Measurements from ENCODE around the gene ADARB1.
A peak's percentile ranks its signal among the peaks of the same experiment; 100 is the strongest.

The ADARB1 gene

DNA sequence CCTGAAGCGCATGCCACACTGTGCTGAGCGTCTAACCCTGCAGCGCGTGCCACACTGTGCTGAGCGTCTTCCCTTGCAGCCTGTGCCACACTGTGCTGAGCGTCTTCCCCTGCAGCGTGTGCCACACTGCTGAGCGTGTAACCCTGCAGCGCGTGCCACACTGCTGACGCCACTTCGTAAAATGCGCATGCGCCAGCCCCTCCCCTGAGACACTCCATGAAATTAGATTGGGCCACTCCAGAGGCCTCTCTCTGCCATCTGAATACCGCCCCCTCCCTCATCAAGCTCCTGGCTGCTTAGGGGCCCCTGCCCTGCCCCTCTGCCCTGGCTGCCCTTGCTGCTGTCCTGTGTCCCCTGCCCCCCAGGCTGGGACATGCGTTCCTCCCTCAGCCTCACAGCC lies 128.5 kb downstream of the ADARB1 start:
- no peak for DNase-seq (ENCODE audit: low read depth in 2 of 2)

- no peak for DNase-seq (ENCODE audit: low read depth in 2 of 2)
Observed at GRCh38 chr21:45203983-45204382, 129.6 kb downstream of the ADARB1 start.

- no peak for DNase-seq (ENCODE audit: low read depth in 2 of 2)
Observed at GRCh38 chr21:45204395-45204794, 130.0 kb downstream of the ADARB1 start.

DNA sequence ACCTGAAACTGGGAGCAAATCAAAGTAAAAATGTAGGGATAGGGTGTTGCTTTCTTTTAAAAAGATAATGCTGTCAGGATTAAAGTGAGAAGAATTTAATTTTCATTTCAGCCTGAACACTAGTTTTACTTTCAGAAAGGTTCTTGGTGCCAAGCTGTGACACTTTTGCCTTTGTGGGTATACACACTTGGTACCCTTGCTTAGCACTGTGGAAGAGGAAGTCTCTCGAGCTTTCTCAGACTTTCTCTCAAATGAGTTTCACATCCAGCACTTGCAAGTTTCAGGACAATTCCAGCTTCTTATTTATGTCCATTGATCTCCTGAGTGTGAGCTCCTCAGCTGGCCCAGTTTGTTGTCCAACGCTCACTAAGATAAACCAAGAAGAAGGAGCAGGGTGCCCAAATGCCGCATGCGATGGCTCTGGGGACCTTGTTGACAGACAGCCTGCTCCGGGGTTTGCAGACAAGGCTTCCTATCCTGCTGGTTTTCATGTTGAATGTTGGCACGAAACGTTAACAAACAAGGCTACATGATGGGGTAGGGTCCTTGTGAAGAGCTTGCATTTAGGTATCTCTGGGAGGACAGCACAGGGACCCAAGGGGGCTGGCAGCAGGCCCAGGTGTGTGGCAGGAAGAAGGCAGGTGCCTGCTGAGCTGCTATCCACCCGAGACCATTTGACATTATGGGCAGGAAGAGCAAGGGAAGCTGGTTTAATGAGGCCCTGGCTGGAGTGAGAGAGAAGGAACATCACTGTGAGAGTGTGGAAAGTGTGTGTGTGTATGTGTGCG lies 133.7 kb downstream of the ADARB1 start:
- no peak for DNase-seq (ENCODE audit: low read depth in 2 of 2)

- DNase-seq (ENCODE audit: low read depth in 2 of 2) = peak in 1 of 2 experiments; percentile 4
Observed at GRCh38 chr21:45208627-45208951, 134.2 kb downstream of the ADARB1 start.

DNA sequence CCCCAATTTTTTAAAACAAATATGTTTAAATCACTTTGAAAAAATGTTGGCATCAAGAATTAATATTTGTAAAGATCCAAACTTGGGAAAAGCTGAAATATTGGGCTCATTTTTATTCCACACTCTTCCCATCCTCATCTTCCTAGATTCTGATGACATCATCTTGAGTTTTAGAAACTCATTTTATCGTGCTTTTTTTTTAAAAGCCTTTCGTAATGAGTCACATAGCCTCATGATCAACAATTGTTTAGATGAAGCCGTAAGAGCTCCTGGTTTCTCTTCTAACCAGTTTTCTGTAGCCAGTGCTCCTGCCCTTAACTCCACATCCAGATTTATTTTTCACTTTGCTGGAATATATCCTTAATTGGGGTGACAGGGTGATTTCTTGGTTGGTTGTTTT lies 134.7 kb downstream of the ADARB1 start:
- peak in 1 of 2 experiments; percentile 5 for DNase-seq (ENCODE audit: low read depth in 2 of 2)

- no peak for DNase-seq (ENCODE audit: low read depth in 2 of 2)
Observed at GRCh38 chr21:45209685-45210284, 135.4 kb downstream of the ADARB1 start.

DNA sequence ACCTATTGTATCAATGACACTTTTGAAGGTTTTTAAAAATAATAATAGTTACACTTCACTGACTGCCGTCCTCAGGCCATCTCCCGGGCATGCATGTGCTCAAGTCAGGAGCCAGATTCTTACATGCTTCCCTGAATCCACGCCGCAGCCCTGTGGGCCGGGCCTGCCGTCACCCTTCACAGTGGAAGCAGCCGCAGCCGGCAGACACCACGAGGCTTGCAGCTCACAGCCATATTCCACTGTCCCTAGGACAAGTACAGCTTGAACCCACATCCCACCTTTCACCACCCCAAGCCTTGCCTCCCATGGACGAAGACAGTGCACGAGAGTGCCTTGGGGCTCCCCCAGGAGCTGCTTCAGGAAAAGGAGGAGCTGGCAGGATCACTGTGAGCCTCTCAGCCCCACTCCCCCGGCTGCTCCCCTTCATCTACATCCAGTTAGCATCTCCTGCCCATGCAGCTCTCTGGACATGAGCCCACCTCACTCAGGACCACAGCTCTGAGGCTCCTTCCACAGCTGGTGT lies 136.1 kb downstream of the ADARB1 start:
- no peak for DNase-seq (ENCODE audit: low read depth in 2 of 2)

DNA sequence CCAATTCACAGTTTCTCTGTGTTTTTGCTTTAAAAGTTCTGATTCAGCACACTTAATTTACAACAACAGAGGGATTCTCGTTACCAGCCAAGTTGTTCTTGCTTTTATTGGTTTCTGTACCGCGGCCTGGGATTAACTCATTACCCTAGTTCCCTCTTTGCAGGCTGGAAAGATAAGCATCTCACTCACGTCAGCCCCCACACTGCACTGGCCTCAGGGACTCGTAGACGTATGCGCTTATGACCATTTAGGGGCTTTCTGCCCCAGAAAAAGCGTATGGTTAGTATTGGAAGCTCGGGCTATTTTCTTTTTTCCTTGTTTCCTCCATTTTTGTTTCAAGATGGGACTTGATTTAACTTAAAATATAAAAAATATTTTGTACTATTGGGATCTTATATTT lies 137.3 kb downstream of the ADARB1 start:
- no peak for DNase-seq (ENCODE audit: low read depth in 2 of 2)

- no peak for DNase-seq (ENCODE audit: low read depth in 2 of 2)
Observed at GRCh38 chr21:45213392-45213791, 139.0 kb downstream of the ADARB1 start.

GRCh38 chr21:45215213-45215612 lies 140.8 kb downstream of the ADARB1 start:
- DNase-seq (ENCODE audit: low read depth in 2 of 2) = no peak

- no peak for DNase-seq (ENCODE audit: low read depth in 2 of 2)
Observed at GRCh38 chr21:45217010-45217409, 142.6 kb downstream of the ADARB1 start.

GRCh38 chr21:45219517-45219916 lies 145.1 kb downstream of the ADARB1 start:
- no peak for DNase-seq (ENCODE audit: low read depth in 2 of 2)

- DNase-seq (ENCODE audit: low read depth in 2 of 2) = peak; percentile 8 to 18
Observed at GRCh38 chr21:45220071-45220481, 145.7 kb downstream of the ADARB1 start.

DNA sequence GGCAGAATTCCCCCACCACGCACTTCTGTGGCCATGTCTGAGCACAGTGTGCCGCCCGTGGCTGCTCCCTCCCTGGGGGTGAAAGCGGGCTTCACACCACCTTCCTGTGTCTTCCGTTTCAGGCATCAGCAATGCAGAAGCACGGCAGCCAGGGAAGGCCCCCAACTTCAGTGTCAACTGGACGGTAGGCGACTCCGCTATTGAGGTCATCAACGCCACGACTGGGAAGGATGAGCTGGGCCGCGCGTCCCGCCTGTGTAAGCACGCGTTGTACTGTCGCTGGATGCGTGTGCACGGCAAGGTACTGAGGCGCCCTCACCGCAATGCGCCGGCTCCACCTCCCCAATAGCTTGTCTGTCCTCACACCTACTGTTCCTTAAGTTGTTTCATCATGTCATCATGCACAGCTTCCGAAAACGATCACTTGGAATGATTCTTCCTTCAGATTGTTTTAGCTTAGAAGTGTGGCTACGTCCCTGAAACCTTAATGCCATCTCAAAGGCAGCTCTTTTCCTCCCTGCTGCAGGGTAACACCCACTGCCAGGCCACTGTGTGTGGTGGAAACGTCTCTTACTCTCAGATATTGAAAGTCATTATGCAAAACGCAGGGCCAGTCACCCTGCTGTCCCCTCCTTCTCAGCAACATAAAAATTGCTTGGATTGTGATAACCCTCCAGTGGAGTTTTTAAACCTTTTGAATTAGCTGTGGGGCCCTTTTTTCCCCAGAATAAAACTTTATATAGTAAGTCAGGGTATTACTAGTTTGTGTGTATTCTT lies 146.5 kb downstream of the ADARB1 start:
- DNase-seq (ENCODE audit: low read depth in 2 of 2) = no peak

DNA sequence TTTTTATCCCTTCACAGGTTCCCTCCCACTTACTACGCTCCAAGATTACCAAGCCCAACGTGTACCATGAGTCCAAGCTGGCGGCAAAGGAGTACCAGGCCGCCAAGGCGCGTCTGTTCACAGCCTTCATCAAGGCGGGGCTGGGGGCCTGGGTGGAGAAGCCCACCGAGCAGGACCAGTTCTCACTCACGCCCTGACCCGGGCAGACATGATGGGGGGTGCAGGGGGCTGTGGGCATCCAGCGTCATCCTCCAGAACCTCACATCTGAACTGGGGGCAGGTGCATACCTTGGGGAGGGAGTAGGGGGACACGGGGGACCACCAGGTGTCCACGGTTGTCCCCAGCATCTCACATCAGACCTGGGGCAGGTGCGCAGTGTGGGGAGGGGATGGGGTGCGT lies 147.6 kb downstream of the ADARB1 start:
- no peak for DNase-seq (ENCODE audit: low read depth in 2 of 2)

DNA sequence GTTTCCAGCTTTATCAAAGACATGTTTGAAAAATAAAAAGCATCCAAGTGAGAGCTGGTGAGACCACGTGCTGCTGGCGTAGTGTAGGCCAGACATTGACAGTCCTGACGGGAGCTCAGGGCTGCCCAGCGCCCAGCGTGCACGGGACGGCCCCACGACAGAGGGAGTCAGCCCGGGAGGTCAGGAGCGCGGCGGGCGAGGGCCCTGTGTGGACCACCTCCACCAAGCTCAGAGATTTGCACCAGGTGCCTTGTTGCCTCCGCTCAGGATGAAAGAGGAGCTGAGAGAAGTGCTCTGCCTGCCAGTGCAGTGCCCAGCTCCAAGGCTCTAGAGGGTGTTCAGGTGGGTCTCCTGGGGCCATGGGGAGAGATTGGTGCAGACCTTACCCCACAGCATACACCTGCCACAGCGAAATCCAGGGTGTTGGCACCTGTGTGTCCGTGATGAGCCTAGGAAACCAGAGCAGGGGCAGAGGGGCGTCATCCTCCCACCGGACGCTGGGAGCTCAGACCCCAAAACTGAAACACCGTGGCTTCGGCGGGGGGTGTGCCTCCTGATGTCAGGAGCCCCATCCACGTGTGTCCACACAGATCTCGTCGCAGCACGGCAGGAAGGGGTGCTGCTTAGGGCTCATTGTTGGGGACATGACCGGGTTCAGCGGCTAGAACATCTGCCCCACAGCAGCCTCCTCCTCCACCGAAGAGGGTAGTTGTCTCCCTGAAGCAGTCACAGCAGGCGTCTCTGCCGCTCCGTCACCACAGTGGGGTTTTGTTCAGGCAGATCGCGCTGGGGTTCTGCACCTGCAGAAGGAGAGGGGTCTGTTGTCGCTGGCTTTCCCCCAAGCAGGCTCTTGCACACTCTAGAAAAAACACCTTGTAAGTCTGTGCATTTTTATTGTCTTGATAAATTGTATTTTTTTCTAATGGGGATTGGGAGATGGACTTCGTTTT lies 149.1 kb downstream of the ADARB1 start:
- no peak for DNase-seq (ENCODE audit: low read depth in 2 of 2)

DNA sequence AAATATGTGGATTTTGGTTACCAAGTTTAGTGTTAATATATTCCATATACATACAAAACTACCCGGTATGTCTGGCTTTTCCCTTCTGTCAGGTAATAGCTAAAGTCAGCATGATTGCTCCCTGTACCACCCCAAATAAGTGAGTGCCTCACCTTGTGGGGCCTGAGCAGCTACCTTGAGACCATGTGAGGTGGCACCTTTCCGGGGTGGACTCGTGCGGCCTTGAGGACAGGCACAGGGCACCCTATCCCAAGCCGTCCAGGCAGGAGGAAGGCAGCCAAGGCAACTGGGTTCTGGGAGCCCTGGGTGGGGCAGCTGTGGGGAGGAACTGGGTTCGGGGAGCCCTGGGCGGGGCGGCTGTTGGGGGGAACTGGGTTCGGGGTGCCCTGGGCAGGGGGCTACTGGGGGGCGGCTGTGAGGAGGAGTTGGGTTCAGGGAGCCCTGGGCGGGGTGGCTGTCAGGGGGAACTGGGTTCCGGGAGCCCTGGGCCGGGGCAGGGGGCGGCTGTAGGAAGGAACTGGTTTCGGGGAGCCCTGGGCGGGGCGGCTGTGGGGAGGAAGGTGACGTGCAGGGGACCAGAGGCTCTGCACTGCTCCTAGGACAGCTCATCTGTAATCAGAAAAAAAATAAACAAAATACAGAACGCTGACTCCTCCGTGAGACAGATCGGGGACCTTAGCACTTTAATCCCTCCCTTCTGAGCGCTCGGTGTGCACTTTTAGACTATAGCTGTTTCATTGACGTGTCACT lies 150.0 kb downstream of the ADARB1 start:
- no peak for DNase-seq (ENCODE audit: low read depth in 2 of 2)

- DNase-seq (ENCODE audit: low read depth in 2 of 2) = no peak
Observed at GRCh38 chr21:45225041-45225740, 150.8 kb downstream of the ADARB1 start.

- no peak for DNase-seq (ENCODE audit: low read depth in 2 of 2)
Observed at GRCh38 chr21:45225741-45226327, 151.5 kb downstream of the ADARB1 start.

Measured in fibroblast of skin of left biceps (primary cell).